Right lobe of liver (tissue), 6 donors: ENCODE measurements around the gene EPHB1. TPM values are rescaled to one million over a fixed set of nuclear protein-coding genes. Genes with fewer than 3 reads are reported as not detected.

Experiments
- ATAC-seq, 4 donors: fragments of 200-7000 bp; cut with Tn5 transposase; one replicate each; pipeline ENCODE4 v1.9.1; 2020; ENCODE audit warnings: mild to moderate bottlenecking in 4 of 4, moderate library complexity in 4 of 4
- DNase-seq, 3 donors: peaks; one replicate each; pipeline ENCODE4 v3.0.0-alpha.2; 2020
- H3K27ac ChIP-seq, 3 donors: fragments of 200-600 bp; one replicate each; pipeline ENCODE4 v1.8.0; 2022
- H3K27me3 ChIP-seq, 2 donors: fragments of 200-600 bp; one replicate each; pipeline ENCODE4 v1.8.0; 2022
- H3K36me3 ChIP-seq, 4 donors: fragments of 200-600 bp; sonication (generic) in 1 of 4; one replicate each; pipeline versions ENCODE4 v1.5.1 to v1.8.0; 2017 to 2022; ENCODE audit warnings: control low read depth in 1 of 4
- H3K4me1 ChIP-seq, 4 donors: fragments of 200-600 bp; sonication (generic) in 1 of 4; one replicate each; pipeline versions ENCODE4 v1.5.1 to v1.8.0; 2017 to 2022; ENCODE audit warnings: control low read depth in 1 of 4
- H3K4me3 ChIP-seq, 3 donors: fragments of 200-600 bp; one replicate each; pipeline ENCODE4 v1.8.0; 2022
- H3K9me3 ChIP-seq, 4 donors: fragments of 200-600 bp; sonication (generic) in 1 of 4; one replicate each; pipeline versions ENCODE4 v1.5.1 to v1.8.0; 2017 to 2022; ENCODE audit warnings: control low read depth in 1 of 4
- CTCF ChIP-seq, 4 donors: fragments of 200-600 bp in 3 of 4; fragments of 450-650 bp in 1 of 4; IDR thresholded peaks; one replicate each; pipeline versions ENCODE4 v1.5.1 to v1.8.0; 2016 to 2022; ENCODE audit warnings: antibody characterized with exemption in 4 of 4, mild to moderate bottlenecking in 2 of 4
- POLR2A ChIP-seq: fragments of 450-650 bp; IDR thresholded peaks from one replicate; pipeline ENCODE4 v1.6.1; 2017; ENCODE audit warnings: antibody characterized with exemption, mild to moderate bottlenecking
- WGBS: methylation state at CpG from one replicate; pipeline ENCODE4 v1.1.6; 2018; ENCODE audit warnings: low coverage, low lambda C conversion rate; ENCODE audit not compliant: insufficient coverage; ENCODE audit errors: missing lambda C conversion rate; 5-methylcytosine and 5-hydroxymethylcytosine counted together
- intact Hi-C, 2 donors: fragments of 100-400 bp; cut with DNase I; formaldehyde crosslinking; loops; one replicate each; pipeline versions ENCODE4 v1.11.2 to v1.14.1; 2022
- total RNA-seq, 6 experiments: library from RNA; depleted of rRNA in 2 of 6; stranded (reverse); fragments of >200 nt in 2 of 6; fragmentation: NEBNext Ultra II Directional in 3 of 6; extraction: Animal tissue kit (Norgen Biotek cat#: 25700) in 3 of 6; gene quantifications; one replicate each; pipeline versions ENCODE4 v1.1.0 to v1.2.4, GENCODE V29; 2016 to 2023
- donor health status: DM: no; HTN: yes; CAD: no.
- donor health status: DM: no; HTN: no; CAD: no.
- donor health status: DM: no; HTN: no; CAD: no.
- donor health status: DM: no; HTN: yes; CAD: no.
- donor health status: DM: no; HTN: yes; CAD: no.

The EPHB1 gene
- total RNA-seq, 6 experiments from 2014 or later, result 0.63 to 10.9 (median 1.8) TPM

GRCh38 chr3:134832585-134832984 is 37.5 kb downstream of the EPHB1 start:
- no peak overlapping the region for H3K27ac ChIP-seq
- ATAC-seq (no peak), DNase-seq (no peak)
- H3K36me3 ChIP-seq, result no peaks in the 10 kb centered on the region
- 83% methylated on average over 4 of the region's 4 CpGs for WGBS
- no peaks in the 10 kb centered on the region for H3K9me3 ChIP-seq
- no peaks in the 10 kb centered on the region for H3K4me1 ChIP-seq
- TF ChIP-seq POLR2A (no peak), CTCF (IDR thresholded peaks at IDR 0.05) (no peak)
- intact Hi-C loops, result no loop called here
- no peaks in the 10 kb centered on the region for H3K27me3 ChIP-seq
- H3K4me3 ChIP-seq, result no peak overlapping the region

- 34% methylated on average over 3 of the region's 5 CpGs for WGBS
- no peak overlapping the region for H3K4me3 ChIP-seq
- TF ChIP-seq CTCF (IDR thresholded peaks at IDR 0.05) (no peak), POLR2A (no peak)
- ATAC-seq (no peak), DNase-seq (no peak)
- no peaks in the 10 kb centered on the region for H3K27me3 ChIP-seq
- no peaks in the 10 kb centered on the region for H3K9me3 ChIP-seq
- H3K4me1 ChIP-seq, result no peaks in the 10 kb centered on the region
- no peak overlapping the region for H3K27ac ChIP-seq
- intact Hi-C loops, result no loop called here
- no peaks in the 10 kb centered on the region for H3K36me3 ChIP-seq
Observed at GRCh38 chr3:134833453-134834163, 38.5 kb downstream of the EPHB1 start.

- Histone ChIP-seq H3K36me3 (no peaks in the 10 kb centered on the region), H3K27ac (no peak overlapping the region), H3K27me3 (no peaks in the 10 kb centered on the region), H3K4me1 (no peaks in the 10 kb centered on the region), H3K4me3 (no peak overlapping the region), H3K9me3 (no peaks in the 10 kb centered on the region)
- ATAC-seq (no peak), DNase-seq (peak in 1 of 3 donors; percentile 3)
- TF ChIP-seq CTCF (IDR thresholded peaks at IDR 0.05) (no peak), POLR2A (no peak)
- intact Hi-C loops, result no loop called here
- WGBS, result 72% methylated on average over 3 of the region's 3 CpGs
Observed at GRCh38 chr3:134836921-134837320, 41.9 kb downstream of the EPHB1 start.

DNA sequence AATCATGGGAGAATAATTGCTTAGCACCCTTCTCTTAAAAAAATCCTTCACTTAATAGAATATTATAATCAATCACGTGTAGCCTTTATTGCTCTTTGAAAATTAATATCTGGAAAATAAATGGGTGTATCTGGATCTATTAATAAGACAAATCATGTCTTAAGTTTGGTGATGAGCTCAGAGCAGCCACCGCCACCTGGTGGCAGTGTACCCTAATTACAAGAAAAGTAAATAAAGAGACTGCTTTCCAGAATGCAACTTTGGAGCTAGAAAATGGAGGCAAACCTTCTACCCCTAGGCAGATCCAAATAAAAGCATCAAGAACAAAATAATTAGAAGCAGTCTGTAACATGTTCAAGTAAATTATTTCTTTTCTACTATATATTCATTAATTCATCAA is 43.5 kb downstream of the EPHB1 start:
- Histone ChIP-seq H3K27ac (no peak overlapping the region), H3K27me3 (no peaks in the 10 kb centered on the region), H3K36me3 (no peaks in the 10 kb centered on the region), H3K9me3 (no peaks in the 10 kb centered on the region), H3K4me1 (no peaks in the 10 kb centered on the region), H3K4me3 (no peak overlapping the region)
- 30% methylated on average over 2 of the region's 2 CpGs for WGBS
- ATAC-seq (no peak), DNase-seq (no peak)
- intact Hi-C loops, result no loop called here
- TF ChIP-seq CTCF (IDR thresholded peaks at IDR 0.05), result peak in 3 of 4 donors; percentile 17 to 40 (median 21)
- no peak for TF ChIP-seq POLR2A
